SK-N-SH treated with all-trans-retinoic acid at 6 μM for 48 hours (cell line): ENCODE results near the gene ASPRV1.

Experiments used
- ARNTL ChIP-seq: fragments of 450-650 bp; formaldehyde crosslinking; IDR thresholded peaks from 2 replicates; pipeline ENCODE4 v1.5.0; 2020; ENCODE audit warnings: low read depth, mild to moderate bottlenecking, moderate library complexity, borderline replicate concordance
- BACH2 ChIP-seq: fragments of 250-450 bp; sonication (Bioruptor Pico); IDR thresholded peaks from 2 replicates; pipeline ENCODE4 v1.9.0; 2021; ENCODE audit warnings: mild to moderate bottlenecking, borderline replicate concordance
- CREB5 ChIP-seq: fragments of 250-450 bp; sonication (Bioruptor Pico); IDR thresholded peaks from 2 replicates; pipeline ENCODE4 v1.5.1; 2020; ENCODE audit warnings: low read depth, mild to moderate bottlenecking, moderate library complexity
- CSRNP3 ChIP-seq: fragments of 250-450 bp; sonication (Bioruptor Pico); IDR thresholded peaks from 2 replicates; pipeline ENCODE4 v1.5.1; 2021; ENCODE audit warnings: mild to moderate bottlenecking, moderate library complexity
- ESRRG ChIP-seq: fragments of 250-450 bp; sonication (Bioruptor Pico); IDR thresholded peaks from 2 replicates; pipeline ENCODE4 v1.6.1; 2021; ENCODE audit warnings: mild to moderate bottlenecking
- GLIS3 ChIP-seq: fragments of 250-450 bp; sonication (Bioruptor Pico); IDR thresholded peaks from 2 replicates; pipeline ENCODE4 v1.5.0; 2020; ENCODE audit warnings: mild to moderate bottlenecking, moderate library complexity
- PATZ1 ChIP-seq: fragments of 250-450 bp; sonication (Bioruptor Pico); IDR thresholded peaks from 2 replicates; pipeline ENCODE4 v1.8.0; 2020; ENCODE audit warnings: mild to moderate bottlenecking, moderate library complexity, borderline replicate concordance
- POU6F1 ChIP-seq: fragments of 250-450 bp; sonication (Bioruptor Pico); IDR thresholded peaks from 2 replicates; pipeline ENCODE4 v1.8.0; 2021; ENCODE audit warnings: low read depth, mild to moderate bottlenecking, moderate library complexity, borderline replicate concordance
- PPARA ChIP-seq: fragments of 250-450 bp; sonication (Bioruptor Pico); IDR thresholded peaks from 2 replicates; pipeline ENCODE4 v1.5.0; 2020; ENCODE audit warnings: mild to moderate bottlenecking, borderline replicate concordance
- RARB ChIP-seq: fragments of 250-450 bp; sonication (Bioruptor Pico); IDR thresholded peaks from 2 replicates; pipeline ENCODE4 v1.8.0; 2021; ENCODE audit warnings: mild to moderate bottlenecking, moderate library complexity
- ZFP3 ChIP-seq: fragments of 250-450 bp; sonication (Bioruptor Pico); IDR thresholded peaks from 2 replicates; pipeline ENCODE4 v1.5.0; 2020; ENCODE audit warnings: mild to moderate bottlenecking, moderate library complexity
- ZFP30 ChIP-seq: fragments of 450-650 bp; formaldehyde crosslinking; IDR thresholded peaks from 2 replicates; pipeline ENCODE4 v1.5.0; 2022; ENCODE audit warnings: mild to moderate bottlenecking, moderate library complexity
- ZNF565 ChIP-seq: fragments of 450-650 bp; formaldehyde crosslinking; conservative IDR thresholded peaks from 2 replicates; pipeline ENCODE4 v1.5.0; 2020; ENCODE audit warnings: low read depth, mild to moderate bottlenecking, moderate library complexity
- ZNF70 ChIP-seq: fragments of 450-650 bp; formaldehyde crosslinking; IDR thresholded peaks from 2 replicates; pipeline ENCODE4 v1.5.0; 2020; ENCODE audit warnings: mild to moderate bottlenecking, moderate library complexity

- TF ChIP-seq ESRRG (no peak), ZNF70 (CRISPR knock-in tag) (no peak), ZFP30 (no peak), POU6F1 (CRISPR knock-in tag) (no peak), CSRNP3 (CRISPR knock-in tag) (no peak), ARNTL (CRISPR knock-in tag) (no peak), ZFP3 (CRISPR knock-in tag) (no peak), PPARA (CRISPR knock-in tag) (no peak), PATZ1 (CRISPR knock-in tag) (no peak), CREB5 (no peak), BACH2 (CRISPR knock-in tag) (no peak), ZNF565 (CRISPR knock-in tag) (no peak), RARB (no peak), GLIS3 (CRISPR knock-in tag) (no peak)
These were observed 32.3 kb upstream of the ASPRV1 start for GRCh38 chr2:69993708-69994107.
